Vagina (tissue), 2 donors: ENCODE measurements around the gene UTP20. TPM values are rescaled to one million over a fixed set of nuclear protein-coding genes. Genes with fewer than 3 reads are reported as not detected.
"Not testable (repeated sequence)": the region's sequence is repeated elsewhere in the genome, so short reads cannot be mapped to it uniquely, and the experiment has no call there.

Experiments used
- DNase-seq, 2 donors: peaks; one replicate each; pipeline ENCODE4 v3.0.0-alpha.2; 2017; ENCODE audit errors: extremely low spot score in 2 of 2
- H3K27ac ChIP-seq: fragments of 200-600 bp; sonication (generic); one replicate; pipeline ENCODE4 v1.5.1; 2019
- H3K27me3 ChIP-seq: fragments of 200-600 bp; sonication (generic); one replicate; pipeline ENCODE4 v1.5.1; 2019
- H3K36me3 ChIP-seq, 2 donors: fragments of 200-600 bp; sonication (generic); one replicate each; pipeline ENCODE4 v1.5.1; 2017 to 2019
- H3K4me1 ChIP-seq: fragments of 200-600 bp; sonication (generic); one replicate; pipeline ENCODE4 v1.5.1; 2019
- H3K4me3 ChIP-seq, 2 donors: fragments of 200-600 bp; sonication (generic); 1 replicate in 1 of 2; 2 replicates in 1 of 2; pipeline ENCODE4 v1.5.1; 2016 to 2019
- H3K9me3 ChIP-seq: fragments of 200-600 bp; sonication (generic); one replicate; pipeline ENCODE4 v1.5.1; 2019
- POLR2A ChIP-seq, 2 donors: fragments of 450-650 bp; IDR thresholded peaks; one replicate each; pipeline ENCODE4 v1.6.1; 2017; ENCODE audit warnings: antibody characterized with exemption in 2 of 2, mild to moderate bottlenecking in 2 of 2, moderate library complexity in 2 of 2
- POLR2AphosphoS5 ChIP-seq, 2 donors: sonication (generic); formaldehyde crosslinking; IDR thresholded peaks; one replicate each; pipeline ENCODE4 v1.9.0; 2017; ENCODE audit warnings: antibody characterized with exemption in 2 of 2, mild to moderate bottlenecking in 2 of 2, low read depth in 1 of 2; ENCODE audit not compliant: insufficient read depth in 1 of 2
- intact Hi-C: fragments of 100-400 bp; cut with DNase I; formaldehyde crosslinking; loops from one replicate; pipeline ENCODE4 v1.15.1; 2023
- total RNA-seq: library from RNA; depleted of rRNA; stranded (reverse); fragments of >200 nt; gene quantifications from one replicate; pipeline ENCODE4 v1.2.3, GENCODE V29; 2016
- TF ChIP-seq, protein P1 (sequence below), 3 experiments: fragments of 450-650 bp in 2 of 3; fragments of 200-600 bp in 1 of 3; sonication (generic) in 1 of 3; IDR thresholded peaks; one replicate each; pipeline ENCODE4 v1.5.1; 2017 to 2019; ENCODE audit warnings: antibody characterized with exemption in 3 of 3, mild to moderate bottlenecking in 2 of 3, moderate library complexity in 2 of 3

Gene UTP20
- total RNA-seq, 1 donor from 2014 or later = 11.5 TPM

DNA sequence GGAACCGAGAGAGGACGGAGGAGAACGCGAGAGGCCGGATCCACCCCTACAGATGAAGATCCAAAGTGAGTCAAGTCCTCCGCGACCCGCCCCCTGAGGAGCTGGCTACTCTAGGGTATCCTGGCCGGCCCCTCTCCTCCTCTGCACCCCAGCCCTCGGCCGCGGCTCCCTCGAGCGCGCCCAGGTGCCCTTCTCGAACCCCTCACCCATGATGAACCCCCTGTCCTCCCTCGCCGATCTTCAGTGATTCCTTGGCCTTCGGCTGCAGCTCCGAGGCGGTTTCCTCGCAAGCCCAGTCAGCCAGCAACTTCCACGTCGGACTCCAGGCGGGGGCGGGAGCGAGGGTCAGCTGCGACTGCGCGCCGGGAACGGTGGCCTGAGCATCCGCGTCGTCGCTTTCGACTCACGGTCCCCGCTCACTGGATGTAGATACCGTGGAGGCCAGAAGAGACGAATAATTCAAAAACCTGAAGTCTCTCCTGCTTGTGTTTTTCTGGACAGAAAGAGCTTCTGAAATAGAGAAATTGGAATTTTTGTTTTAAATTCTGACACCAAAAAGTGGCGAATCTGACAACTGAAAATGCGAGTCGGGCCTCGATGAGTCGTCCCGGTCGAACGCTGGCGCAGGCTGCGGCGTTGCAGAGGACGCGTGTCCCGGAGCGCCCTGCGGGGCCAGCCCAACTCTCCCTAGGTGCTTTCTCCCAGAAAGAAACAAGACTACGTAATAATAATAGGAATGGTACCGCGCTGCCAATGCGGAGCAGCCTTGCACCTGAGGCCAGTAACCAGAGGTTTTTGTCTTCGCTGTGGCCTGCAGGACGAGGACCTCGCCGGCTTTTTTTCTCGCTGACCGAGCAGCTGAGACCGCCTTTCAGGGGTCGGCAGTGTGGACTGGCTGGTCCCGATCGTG, 127.8 kb downstream of the UTP20 start, which contains the start of gene ARL1:
TSS of gene ARL1 (minus strand) at position 337 of the 910 bp plus-strand sequence. CDS start at position 210, 127 bp downstream.
- intact Hi-C loops = no loop called here
- peak in 1 of 2 donors; percentile 91 for DNase-seq
- Histone ChIP-seq H3K4me1 (peaks cover 35% of the 10 kb centered on the region), H3K27ac (peak within 1 kb of the TSS; percentile 89), H3K36me3 (peaks cover 0 to 3% of the 10 kb centered on the region in 2 donors), H3K27me3 (no peaks in the 10 kb centered on the region), H3K4me3 (peak within 1 kb of the TSS; percentile 63 to 90), H3K9me3 (no peaks in the 10 kb centered on the region)
- TF ChIP-seq, protein P1, sequence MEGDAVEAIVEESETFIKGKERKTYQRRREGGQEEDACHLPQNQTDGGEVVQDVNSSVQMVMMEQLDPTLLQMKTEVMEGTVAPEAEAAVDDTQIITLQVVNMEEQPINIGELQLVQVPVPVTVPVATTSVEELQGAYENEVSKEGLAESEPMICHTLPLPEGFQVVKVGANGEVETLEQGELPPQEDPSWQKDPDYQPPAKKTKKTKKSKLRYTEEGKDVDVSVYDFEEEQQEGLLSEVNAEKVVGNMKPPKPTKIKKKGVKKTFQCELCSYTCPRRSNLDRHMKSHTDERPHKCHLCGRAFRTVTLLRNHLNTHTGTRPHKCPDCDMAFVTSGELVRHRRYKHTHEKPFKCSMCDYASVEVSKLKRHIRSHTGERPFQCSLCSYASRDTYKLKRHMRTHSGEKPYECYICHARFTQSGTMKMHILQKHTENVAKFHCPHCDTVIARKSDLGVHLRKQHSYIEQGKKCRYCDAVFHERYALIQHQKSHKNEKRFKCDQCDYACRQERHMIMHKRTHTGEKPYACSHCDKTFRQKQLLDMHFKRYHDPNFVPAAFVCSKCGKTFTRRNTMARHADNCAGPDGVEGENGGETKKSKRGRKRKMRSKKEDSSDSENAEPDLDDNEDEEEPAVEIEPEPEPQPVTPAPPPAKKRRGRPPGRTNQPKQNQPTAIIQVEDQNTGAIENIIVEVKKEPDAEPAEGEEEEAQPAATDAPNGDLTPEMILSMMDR (IDR thresholded peaks at IDR 0.05) = peak in 1 of 3 experiments; percentile 19
- TF ChIP-seq POLR2A (IDR thresholded peaks at IDR 0.05) = peak in 1 of 2 donors; percentile 20
- peak; percentile 65 to 83 for TF ChIP-seq POLR2AphosphoS5 (IDR thresholded peaks at IDR 0.05; ENCODE audit: insufficient read depth in 1 of 2, low read depth in 1 of 2)

GRCh38 chr12:101410169-101410568, 130.3 kb downstream of the UTP20 start:
- H3K27me3 ChIP-seq, H3K4me3 ChIP-seq, H3K27ac ChIP-seq, DNase-seq, H3K36me3 ChIP-seq, H3K9me3 ChIP-seq: not testable (repeated sequence)
- intact Hi-C loops = loop anchor here (10.0 kb wide), 1 partner anchor 345 kb away; no protein-coding TSS in a partner anchor
- peaks cover 28% of the 10 kb centered on the region for H3K4me1 ChIP-seq

DNA sequence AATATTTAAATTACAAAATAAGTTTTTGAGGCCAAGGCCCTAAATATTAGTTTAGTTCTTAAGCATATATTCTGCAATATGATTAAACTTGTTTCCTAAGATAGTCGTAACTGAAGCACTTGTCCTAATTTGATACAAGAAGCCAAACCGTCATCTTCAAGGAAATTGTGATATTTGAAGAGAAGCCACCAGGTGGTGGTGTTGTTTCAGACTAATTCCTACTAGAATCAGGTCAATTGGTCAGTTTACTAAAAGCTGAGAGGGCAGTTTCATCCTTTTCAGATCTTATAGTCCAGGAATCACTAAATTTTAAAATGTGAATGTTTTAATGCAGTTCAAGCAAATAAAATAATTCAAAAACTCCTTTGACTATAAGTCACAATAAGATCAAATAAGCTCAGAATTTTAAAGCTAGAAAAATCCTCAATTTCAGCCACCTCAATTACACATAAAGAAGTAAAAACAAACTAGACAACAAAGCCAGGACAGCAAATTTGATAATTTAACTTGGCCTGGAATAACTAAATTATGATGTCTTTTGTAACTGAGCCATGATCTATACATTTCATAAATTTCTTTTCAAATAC, 134.7 kb downstream of the UTP20 start:
- intact Hi-C loops = loop anchor here (10.0 kb wide), 1 partner anchor 340 kb away; no protein-coding TSS in a partner anchor
- Histone ChIP-seq H3K4me3 (no peak overlapping the region), H3K27ac (no peak overlapping the region), H3K27me3 (no peaks in the 10 kb centered on the region), H3K4me1 (no peaks in the 10 kb centered on the region), H3K9me3 (no peaks in the 10 kb centered on the region), H3K36me3 (no peaks in the 10 kb centered on the region)
- TF ChIP-seq POLR2AphosphoS5 (IDR thresholded peaks at IDR 0.05; ENCODE audit: insufficient read depth in 1 of 2, low read depth in 1 of 2) = no peak
- TF ChIP-seq, protein P1 (IDR thresholded peaks at IDR 0.05) = peak in 2 of 3 experiments; percentile 39 to 55
- no peak for DNase-seq

DNA sequence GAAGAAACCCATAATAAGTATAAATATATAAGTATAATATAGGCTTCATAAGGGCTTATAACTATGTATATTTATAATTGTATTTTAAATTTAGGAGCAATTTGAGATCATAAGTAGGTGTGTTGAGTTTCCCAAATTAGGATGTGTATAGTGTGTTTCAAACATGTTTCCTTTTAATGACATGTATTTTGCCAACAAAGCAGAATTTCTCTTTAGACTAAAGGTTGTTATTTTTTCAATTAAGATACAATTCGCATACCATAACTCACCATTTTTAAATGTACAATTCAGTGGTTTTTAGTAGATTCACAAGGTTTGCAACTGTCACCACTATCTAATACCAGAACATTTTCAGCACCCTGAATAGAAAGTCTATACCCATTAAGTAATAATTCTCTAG, 135.3 kb downstream of the UTP20 start:
- H3K9me3 ChIP-seq = no peaks in the 10 kb centered on the region
- DNase-seq = no peak
- no peak overlapping the region for H3K27ac ChIP-seq
- TF ChIP-seq POLR2AphosphoS5 (IDR thresholded peaks at IDR 0.05; ENCODE audit: insufficient read depth in 1 of 2, low read depth in 1 of 2) = no peak
- TF ChIP-seq, protein P1 (IDR thresholded peaks at IDR 0.05) = no peak
- no peak for TF ChIP-seq POLR2A (IDR thresholded peaks at IDR 0.05)
- no peak overlapping the region for H3K4me3 ChIP-seq
- H3K27me3 ChIP-seq = no peaks in the 10 kb centered on the region
- no peaks in the 10 kb centered on the region for H3K36me3 ChIP-seq
- intact Hi-C loops = loop anchor here (10.0 kb wide), 1 partner anchor 340 kb away; no protein-coding TSS in a partner anchor
- H3K4me1 ChIP-seq = no peaks in the 10 kb centered on the region

- intact Hi-C loops, H3K27me3 ChIP-seq, DNase-seq: not testable (repeated sequence)
Observed at GRCh38 chr12:101422066-101422465, 142.2 kb downstream of the UTP20 start.

More at GRCh38 chr12:101422066-101422465, 142.2 kb downstream of the UTP20 start:
- not testable (repeated sequence) for H3K4me3 ChIP-seq, H3K36me3 ChIP-seq, H3K4me1 ChIP-seq, H3K9me3 ChIP-seq, H3K27ac ChIP-seq
